ENCODE data around the gene DHX58.

GRCh38 chr17:42055027-42055426 is 57.5 kb downstream of the DHX58 start:
- no peak for TF ChIP-seq CTCF (IDR thresholded peaks at IDR 0.05; ENCODE audit: low read length)
- no peak for TF ChIP-seq EZH2 (optimal IDR thresholded peaks at IDR 0.05; ENCODE audit: low read depth, low read length)
- no peak for TF ChIP-seq EZH2phosphoT487 (IDR thresholded peaks at IDR 0.05; ENCODE audit: low read length)
